HFF-Myc (cell line): ENCODE data around the gene TPO.
"Not testable (repeated sequence)": the region's sequence is repeated elsewhere in the genome, so short reads cannot be mapped to it uniquely, and the experiment has no call there.

Source experiments
- DNase-seq: peaks from one replicate; pipeline ENCODE4 v3.0.0-alpha.2; 2011; ENCODE audit warnings: low read depth; ENCODE audit errors: extremely low read depth
- H3K4me3 ChIP-seq: replicated peaks from 2 replicates; pipeline ENCODE4 v1.5.1; 2011; ENCODE audit warnings: low read depth, mild to moderate bottlenecking, control low read depth, low read length
- CTCF ChIP-seq: IDR thresholded peaks from 2 replicates; pipeline ENCODE4 v1.5.1; 2012; ENCODE audit warnings: mild to moderate bottlenecking, low read depth, low read length, control low read depth; ENCODE audit errors: missing control alignments

Gene TPO

GRCh38 chr2:1374287-1374686 is 39.0 kb upstream of the TPO start:
- H3K4me3 ChIP-seq, result no peak overlapping the region
- no peak for DNase-seq
- TF ChIP-seq CTCF, result no peak

GRCh38 chr2:1375794-1376193 is 37.5 kb upstream of the TPO start:
- no peak for TF ChIP-seq CTCF
- H3K4me3 ChIP-seq, result no peak overlapping the region
- no peak for DNase-seq

GRCh38 chr2:1377473-1377872 is 35.8 kb upstream of the TPO start:
- TF ChIP-seq CTCF, result no peak
- no peak for DNase-seq
- no peak overlapping the region for H3K4me3 ChIP-seq

- no peak for TF ChIP-seq CTCF
- DNase-seq, result no peak
- no peak overlapping the region for H3K4me3 ChIP-seq
Measured at GRCh38 chr2:1378456-1379150, 34.7 kb upstream of the TPO start.

- TF ChIP-seq CTCF, result no peak
- no peak for DNase-seq
- no peak overlapping the region for H3K4me3 ChIP-seq
Measured at GRCh38 chr2:1381644-1382043, 31.6 kb upstream of the TPO start.

GRCh38 chr2:1387954-1388725 is 25.1 kb upstream of the TPO start:
- not testable (repeated sequence) for DNase-seq, H3K4me3 ChIP-seq

- not testable (repeated sequence) for DNase-seq, H3K4me3 ChIP-seq
Measured at GRCh38 chr2:1390118-1390517, 23.1 kb upstream of the TPO start.

- H3K4me3 ChIP-seq, result no peak overlapping the region
- TF ChIP-seq CTCF, result no peak
- no peak for DNase-seq
Measured at GRCh38 chr2:1393321-1393720, 19.9 kb upstream of the TPO start.
